ENCODE results near the gene SPEM3.
A peak's percentile ranks its signal among the peaks of the same experiment; 100 is the strongest.

The SPEM3 gene

DNA sequence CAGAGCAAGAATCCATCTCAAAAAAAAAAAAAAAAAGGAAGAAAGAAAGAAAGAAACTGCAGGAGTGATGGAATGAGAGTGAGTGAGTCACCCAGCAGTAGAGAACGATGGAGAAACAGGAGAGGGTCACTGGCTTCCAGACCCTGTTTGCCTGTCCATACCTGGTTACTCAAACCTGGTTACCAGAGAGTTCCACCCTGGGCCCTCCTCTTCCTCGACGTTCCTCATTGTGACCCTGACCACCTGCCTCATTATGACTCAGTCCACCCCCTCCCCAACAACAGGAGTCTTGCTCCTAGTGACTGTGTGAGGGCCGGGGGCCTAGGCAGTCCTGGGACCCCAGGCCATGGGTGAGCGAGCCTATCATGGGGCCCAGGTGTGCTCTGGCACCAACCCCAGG lies at the start of gene SPEM3:
TSS of gene SPEM3 (plus strand) at position 301 of the 400 bp plus-strand sequence. CDS start at position 347, 46 bp downstream.
- H3K27ac Mint-ChIP-seq: no peak within 1 kb of the TSS
- H3K27me3 Mint-ChIP-seq: peaks cover 6% of the 10 kb centered on the region
- no peaks in the 10 kb centered on the region for H3K9me3 Mint-ChIP-seq
- no peaks in the 10 kb centered on the region for H3K36me3 Mint-ChIP-seq (ENCODE audit: low read depth)
- no peak within 1 kb of the TSS for H3K4me3 Mint-ChIP-seq
- no peaks in the 10 kb centered on the region for H3K4me1 Mint-ChIP-seq (ENCODE audit: low read depth)
- intact Hi-C loops (cut with micrococcal nuclease): no loop called here

- H3K36me3 Mint-ChIP-seq (ENCODE audit: low read depth): no peaks in the 10 kb centered on the region
- peaks cover 66% of the 10 kb centered on the region for H3K27me3 Mint-ChIP-seq
- H3K27ac Mint-ChIP-seq: no peak overlapping the region
- no peak overlapping the region for H3K4me3 Mint-ChIP-seq
- peaks cover 16% of the 10 kb centered on the region for H3K4me1 Mint-ChIP-seq (ENCODE audit: low read depth)
- H3K9me3 Mint-ChIP-seq: peaks cover 10% of the 10 kb centered on the region
- intact Hi-C loops (cut with micrococcal nuclease): no loop called here
Measured at GRCh38 chr17:7379134-7379533, 49.5 kb upstream of the SPEM3 start.

DNA sequence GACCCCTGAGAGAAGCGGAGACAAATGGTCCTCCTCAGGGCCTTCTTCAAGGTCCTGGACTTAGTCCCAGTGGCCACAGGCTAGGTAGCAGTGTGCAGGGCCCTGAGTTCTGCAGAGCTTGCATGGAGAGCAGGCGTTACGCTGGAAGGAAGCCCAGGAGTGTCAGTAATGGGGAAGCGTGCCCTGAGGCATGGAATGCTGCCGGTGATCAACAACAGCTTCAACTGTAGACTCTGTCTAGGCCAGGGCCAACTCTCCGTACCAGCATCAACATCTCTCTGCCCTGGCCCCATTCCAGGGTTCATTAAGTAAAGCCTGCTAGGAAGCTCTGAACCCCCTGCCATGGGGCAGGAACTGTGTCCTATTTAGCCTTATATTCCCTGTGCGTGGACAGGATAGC lies 48.3 kb upstream of the SPEM3 start:
- intact Hi-C loops (cut with micrococcal nuclease): no loop called here
- Mint-ChIP-seq H3K27ac (peak overlapping the region; percentile 62), H3K27me3 (peaks cover 78% of the 10 kb centered on the region), H3K4me3 (peak overlapping the region; percentile 37), H3K9me3 (peaks cover 10% of the 10 kb centered on the region), H3K36me3 (ENCODE audit: low read depth) (no peaks in the 10 kb centered on the region), H3K4me1 (ENCODE audit: low read depth) (peaks cover 23% of the 10 kb centered on the region)

GRCh38 chr17:7380855-7381683 lies 47.6 kb upstream of the SPEM3 start, which contains the start of gene TNK1:
Gene TNK1, plus strand, starts transcription at chr17:7381089. Its CDS starts 1,838 bp downstream, at chr17:7382927.
- Mint-ChIP-seq H3K27ac (peak within 1 kb of the TSS; percentile 62), H3K36me3 (ENCODE audit: low read depth) (no peaks in the 10 kb centered on the region), H3K27me3 (peaks cover 81% of the 10 kb centered on the region), H3K4me3 (peak within 1 kb of the TSS; percentile 68), H3K9me3 (peaks cover 10% of the 10 kb centered on the region), H3K4me1 (ENCODE audit: low read depth) (peaks cover 23% of the 10 kb centered on the region)
- intact Hi-C loops (cut with micrococcal nuclease): no loop called here

- Mint-ChIP-seq H3K27me3 (peaks cover 75% of the 10 kb centered on the region), H3K36me3 (ENCODE audit: low read depth) (peaks cover 10% of the 10 kb centered on the region), H3K9me3 (peaks cover 10% of the 10 kb centered on the region), H3K27ac (no peak overlapping the region), H3K4me1 (ENCODE audit: low read depth) (peaks cover 23% of the 10 kb centered on the region), H3K4me3 (no peak overlapping the region)
- intact Hi-C loops (cut with micrococcal nuclease): no loop called here
Measured at GRCh38 chr17:7382901-7383300, 45.8 kb upstream of the SPEM3 start.

- intact Hi-C loops (cut with micrococcal nuclease): no loop called here
- Mint-ChIP-seq H3K36me3 (ENCODE audit: low read depth) (peaks cover 15% of the 10 kb centered on the region), H3K4me3 (no peak overlapping the region), H3K4me1 (ENCODE audit: low read depth) (peaks cover 23% of the 10 kb centered on the region), H3K9me3 (peaks cover 10% of the 10 kb centered on the region), H3K27me3 (peaks cover 71% of the 10 kb centered on the region), H3K27ac (no peak overlapping the region)
Measured at GRCh38 chr17:7383371-7383741, 45.3 kb upstream of the SPEM3 start.

- intact Hi-C loops (cut with micrococcal nuclease): no loop called here
Measured at GRCh38 chr17:7383742-7384488, 44.7 kb upstream of the SPEM3 start.

DNA sequence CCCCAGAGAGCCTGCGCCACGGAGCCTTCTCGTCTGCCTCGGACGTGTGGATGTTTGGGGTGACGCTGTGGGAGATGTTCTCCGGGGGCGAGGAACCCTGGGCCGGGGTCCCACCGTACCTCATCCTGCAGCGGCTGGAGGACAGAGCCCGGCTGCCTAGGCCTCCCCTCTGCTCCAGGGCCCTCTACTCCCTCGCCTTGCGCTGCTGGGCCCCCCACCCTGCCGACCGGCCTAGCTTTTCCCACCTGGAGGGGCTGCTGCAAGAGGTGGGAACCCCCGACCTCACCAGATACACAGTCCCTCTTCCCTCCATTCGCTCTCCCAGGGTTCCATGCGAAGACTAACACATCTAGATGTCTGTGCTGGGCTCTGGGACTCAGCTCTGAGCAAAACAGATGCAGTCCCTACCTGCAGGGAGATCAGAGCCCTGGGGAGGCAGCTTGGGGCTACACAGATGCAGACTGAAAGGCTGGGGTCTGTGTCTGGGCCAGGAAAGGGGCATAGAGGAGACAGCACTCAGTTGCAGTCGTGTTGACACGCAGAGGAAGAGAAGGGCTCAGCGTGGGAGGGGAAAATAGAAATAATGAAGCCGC lies 44.1 kb upstream of the SPEM3 start:
- H3K36me3 Mint-ChIP-seq (ENCODE audit: low read depth): peaks cover 27% of the 10 kb centered on the region
- no peak overlapping the region for H3K27ac Mint-ChIP-seq
- peaks cover under 1% of the 10 kb centered on the region for H3K9me3 Mint-ChIP-seq
- H3K27me3 Mint-ChIP-seq: peaks cover 60% of the 10 kb centered on the region
- peak overlapping the region; percentile 58 for H3K4me3 Mint-ChIP-seq
- intact Hi-C loops (cut with micrococcal nuclease): no loop called here
- H3K4me1 Mint-ChIP-seq (ENCODE audit: low read depth): peaks cover 23% of the 10 kb centered on the region

More at GRCh38 chr17:7383742-7384488, 44.7 kb upstream of the SPEM3 start:
- Mint-ChIP-seq H3K9me3 (peaks cover 7% of the 10 kb centered on the region), H3K27me3 (peaks cover 66% of the 10 kb centered on the region), H3K27ac (no peak overlapping the region), H3K36me3 (ENCODE audit: low read depth) (peaks cover 21% of the 10 kb centered on the region), H3K4me3 (peak overlapping the region; percentile 58), H3K4me1 (ENCODE audit: low read depth) (peaks cover 23% of the 10 kb centered on the region)

DNA sequence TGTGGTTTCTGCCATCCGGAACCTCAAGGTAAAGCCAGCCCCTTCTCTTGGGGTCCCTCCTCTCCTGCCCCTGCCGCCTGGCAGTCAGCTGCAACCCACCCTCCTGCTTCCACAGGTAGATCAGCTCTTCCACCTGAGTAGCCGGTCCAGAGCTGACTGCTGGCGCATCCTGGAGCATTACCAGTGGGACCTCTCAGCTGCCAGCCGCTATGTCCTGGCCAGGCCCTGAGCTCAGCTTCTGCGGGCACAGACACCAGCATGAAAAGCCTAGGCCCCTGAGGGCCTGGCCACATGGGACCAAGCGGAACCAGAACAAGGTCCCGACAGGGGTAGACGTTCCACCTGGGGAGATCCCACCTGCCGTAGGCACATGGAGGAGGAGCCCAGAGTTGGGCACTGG lies 39.8 kb upstream of the SPEM3 start:
- no peak overlapping the region for H3K4me3 Mint-ChIP-seq
- no peaks in the 10 kb centered on the region for H3K9me3 Mint-ChIP-seq
- H3K27me3 Mint-ChIP-seq: peaks cover 18% of the 10 kb centered on the region
- H3K36me3 Mint-ChIP-seq (ENCODE audit: low read depth): peaks cover 70% of the 10 kb centered on the region
- H3K27ac Mint-ChIP-seq: peak overlapping the region; percentile 34
- intact Hi-C loops (cut with micrococcal nuclease): no loop called here
- H3K4me1 Mint-ChIP-seq (ENCODE audit: low read depth): peaks cover 33% of the 10 kb centered on the region

GRCh38 chr17:7389924-7390910 lies 38.4 kb upstream of the SPEM3 start:
- no peaks in the 10 kb centered on the region for H3K9me3 Mint-ChIP-seq
- no peak overlapping the region for H3K27ac Mint-ChIP-seq
- H3K4me1 Mint-ChIP-seq (ENCODE audit: low read depth): peaks cover 32% of the 10 kb centered on the region
- intact Hi-C loops (cut with micrococcal nuclease): no loop called here
- H3K4me3 Mint-ChIP-seq: no peak overlapping the region
- H3K27me3 Mint-ChIP-seq: peaks cover 4% of the 10 kb centered on the region
- peaks cover 74% of the 10 kb centered on the region for H3K36me3 Mint-ChIP-seq (ENCODE audit: low read depth)

- no peaks in the 10 kb centered on the region for H3K27me3 Mint-ChIP-seq
Measured at GRCh38 chr17:7391307-7391706, 37.4 kb upstream of the SPEM3 start.

GRCh38 chr17:7392696-7393612 lies 35.7 kb upstream of the SPEM3 start:
- no peaks in the 10 kb centered on the region for H3K27me3 Mint-ChIP-seq
- peaks cover 38% of the 10 kb centered on the region for H3K4me1 Mint-ChIP-seq (ENCODE audit: low read depth)
- peak overlapping the region; percentile 95 for H3K4me3 Mint-ChIP-seq
- no peaks in the 10 kb centered on the region for H3K9me3 Mint-ChIP-seq
- peaks cover 63% of the 10 kb centered on the region for H3K36me3 Mint-ChIP-seq (ENCODE audit: low read depth)
- no peak overlapping the region for H3K27ac Mint-ChIP-seq
- intact Hi-C loops (cut with micrococcal nuclease): no loop called here

More at GRCh38 chr17:7391307-7391706, 37.4 kb upstream of the SPEM3 start:
- intact Hi-C loops (cut with micrococcal nuclease): no loop called here
- H3K9me3 Mint-ChIP-seq: no peaks in the 10 kb centered on the region
- peaks cover 38% of the 10 kb centered on the region for H3K4me1 Mint-ChIP-seq (ENCODE audit: low read depth)
- no peak overlapping the region for H3K27ac Mint-ChIP-seq
- no peak overlapping the region for H3K4me3 Mint-ChIP-seq
- peaks cover 74% of the 10 kb centered on the region for H3K36me3 Mint-ChIP-seq (ENCODE audit: low read depth)
